Kidney epithelial cell (primary cell): ENCODE measurements around the gene DOCK1. TPM values are rescaled to one million over a fixed set of nuclear protein-coding genes. Genes with fewer than 3 reads are reported as not detected.

Experiments
- DNase-seq: peaks from one replicate; pipeline ENCODE4 v3.0.0-alpha.2; 2010; ENCODE audit warnings: low read depth
- H3K27me3 ChIP-seq: 2 replicates; pipeline ENCODE4 v1.6.0; 2011; ENCODE audit warnings: low read length; ENCODE audit not compliant: control insufficient read depth, insufficient read depth
- H3K36me3 ChIP-seq: 2 replicates; pipeline ENCODE4 v1.5.1; 2011; ENCODE audit warnings: low read length; ENCODE audit not compliant: control insufficient read depth, insufficient read depth
- H3K4me3 ChIP-seq: 2 replicates; pipeline ENCODE4 v1.5.1; 2011; ENCODE audit warnings: low read depth, mild to moderate bottlenecking, control low read depth, low read length
- CTCF ChIP-seq: IDR thresholded peaks from 2 replicates; pipeline ENCODE4 v1.5.1; 2011; ENCODE audit warnings: mild to moderate bottlenecking, moderate library complexity, low read length, control low read depth, inconsistent platforms; ENCODE audit not compliant: insufficient read depth, poor library complexity, severe bottlenecking
- total RNA-seq: library from RNA; depleted of rRNA; stranded (reverse); fragments of >200 nt; gene quantifications from 2 replicates; pipeline ENCODE4 v1.2.3, GENCODE V29; 2015

The DOCK1 gene
- total RNA-seq, 1 donor from 2014 or later = 39.5 TPM

GRCh38 chr10:127353544-127353943, 448.3 kb downstream of the DOCK1 start:
- H3K27me3 ChIP-seq = no peaks in the 10 kb centered on the region
- no peak for TF ChIP-seq CTCF
- H3K36me3 ChIP-seq = peaks cover 1% of the 10 kb centered on the region
- no peak overlapping the region for H3K4me3 ChIP-seq
- no peak for DNase-seq

- TF ChIP-seq CTCF = no peak
- Histone ChIP-seq H3K27me3 (no peaks in the 10 kb centered on the region), H3K36me3 (peaks cover 1% of the 10 kb centered on the region), H3K4me3 (no peak overlapping the region)
- DNase-seq = no peak
Measured at GRCh38 chr10:127354255-127354654, 449.0 kb downstream of the DOCK1 start.

- no peaks in the 10 kb centered on the region for H3K27me3 ChIP-seq
- H3K36me3 ChIP-seq = peaks cover 1% of the 10 kb centered on the region
Measured at GRCh38 chr10:127354992-127355391, 449.8 kb downstream of the DOCK1 start.

GRCh38 chr10:127356360-127356759, 451.1 kb downstream of the DOCK1 start:
- DNase-seq = no peak

More at GRCh38 chr10:127354992-127355391, 449.8 kb downstream of the DOCK1 start:
- H3K4me3 ChIP-seq = no peak overlapping the region
- no peak for DNase-seq
- peak; percentile 41 for TF ChIP-seq CTCF

GRCh38 chr10:127357265-127357664, 452.0 kb downstream of the DOCK1 start:
- no peak overlapping the region for H3K4me3 ChIP-seq
- no peak for DNase-seq
- no peaks in the 10 kb centered on the region for H3K27me3 ChIP-seq
- no peak for TF ChIP-seq CTCF
- peaks cover 1% of the 10 kb centered on the region for H3K36me3 ChIP-seq

More at GRCh38 chr10:127356360-127356759, 451.1 kb downstream of the DOCK1 start:
- TF ChIP-seq CTCF = no peak
- no peak overlapping the region for H3K4me3 ChIP-seq
- no peaks in the 10 kb centered on the region for H3K27me3 ChIP-seq
- peaks cover 1% of the 10 kb centered on the region for H3K36me3 ChIP-seq

- Histone ChIP-seq H3K27me3 (no peaks in the 10 kb centered on the region), H3K4me3 (no peak overlapping the region), H3K36me3 (peaks cover 1% of the 10 kb centered on the region)
- no peak for TF ChIP-seq CTCF
- no peak for DNase-seq
Measured at GRCh38 chr10:127358337-127358736, 453.1 kb downstream of the DOCK1 start.
